DLD1 (cell line): ENCODE measurements around the gene FAM83E.

Experiments
- in situ Hi-C: cut with HindIII; loops from 2 replicates; pipeline ENCODE4 v1.10.0; 2017; ENCODE audit warnings: low sequenced_read_pairs

FAM83E gene

DNA sequence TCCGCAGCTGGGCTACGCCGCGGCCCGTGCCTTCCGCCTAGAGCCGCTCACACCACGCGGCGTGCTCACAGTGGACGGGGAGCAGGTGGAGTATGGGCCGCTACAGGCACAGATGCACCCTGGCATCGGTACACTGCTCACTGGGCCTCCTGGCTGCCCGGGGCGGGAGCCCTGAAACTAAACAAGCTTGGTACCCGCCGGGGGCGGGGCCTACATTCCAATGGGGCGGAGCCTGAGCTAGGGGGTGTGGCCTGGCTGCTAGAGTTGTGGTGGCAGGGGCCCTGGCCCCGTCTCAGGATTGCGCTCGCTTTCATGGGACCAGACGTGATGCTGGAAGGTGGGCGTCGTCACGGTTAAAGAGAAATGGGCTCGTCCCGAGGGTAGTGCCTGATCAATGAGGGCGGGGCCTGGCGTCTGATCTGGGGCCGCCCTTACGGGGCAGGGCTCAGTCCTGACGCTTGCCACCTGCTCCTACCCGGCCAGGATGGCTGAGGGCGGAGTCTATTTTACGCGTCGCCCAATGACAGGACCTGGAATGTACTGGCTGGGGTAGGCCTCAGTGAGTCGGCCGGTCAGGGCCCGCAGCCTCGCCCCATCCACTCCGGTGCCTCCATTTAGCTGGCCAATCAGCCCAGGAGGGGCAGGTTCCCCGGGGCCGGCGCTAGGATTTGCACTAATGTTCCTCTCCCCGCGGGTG lies 14.9 kb upstream of the FAM83E start:
- in situ Hi-C loops = no loop called here

- in situ Hi-C loops = no loop called here
These were observed 14.4 kb upstream of the FAM83E start for GRCh38 chr19:48629297-48629598.

GRCh38 chr19:48628486-48629296 lies 13.8 kb upstream of the FAM83E start:
- in situ Hi-C loops = no loop called here

DNA sequence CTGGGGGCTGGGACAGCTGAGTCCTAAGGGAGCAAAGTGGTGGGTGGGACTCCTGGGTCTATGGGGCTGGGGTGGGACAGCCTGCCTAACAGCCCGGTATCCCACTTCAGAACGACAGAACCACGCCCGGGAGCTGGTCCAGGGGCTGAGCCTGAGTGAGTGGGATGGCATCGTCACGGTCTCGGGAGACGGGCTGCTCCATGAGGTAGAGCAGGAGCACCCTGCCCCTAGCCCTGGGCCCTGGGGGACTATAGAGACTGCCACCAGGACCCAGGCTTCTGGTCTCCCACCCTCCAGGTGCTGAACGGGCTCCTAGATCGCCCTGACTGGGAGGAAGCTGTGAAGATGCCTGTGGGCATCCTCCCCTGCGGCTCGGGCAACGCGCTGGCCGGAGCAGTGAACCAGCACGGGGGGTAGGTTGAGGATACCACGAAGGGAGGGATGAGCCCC lies 13.0 kb upstream of the FAM83E start:
- in situ Hi-C loops = no loop called here

DNA sequence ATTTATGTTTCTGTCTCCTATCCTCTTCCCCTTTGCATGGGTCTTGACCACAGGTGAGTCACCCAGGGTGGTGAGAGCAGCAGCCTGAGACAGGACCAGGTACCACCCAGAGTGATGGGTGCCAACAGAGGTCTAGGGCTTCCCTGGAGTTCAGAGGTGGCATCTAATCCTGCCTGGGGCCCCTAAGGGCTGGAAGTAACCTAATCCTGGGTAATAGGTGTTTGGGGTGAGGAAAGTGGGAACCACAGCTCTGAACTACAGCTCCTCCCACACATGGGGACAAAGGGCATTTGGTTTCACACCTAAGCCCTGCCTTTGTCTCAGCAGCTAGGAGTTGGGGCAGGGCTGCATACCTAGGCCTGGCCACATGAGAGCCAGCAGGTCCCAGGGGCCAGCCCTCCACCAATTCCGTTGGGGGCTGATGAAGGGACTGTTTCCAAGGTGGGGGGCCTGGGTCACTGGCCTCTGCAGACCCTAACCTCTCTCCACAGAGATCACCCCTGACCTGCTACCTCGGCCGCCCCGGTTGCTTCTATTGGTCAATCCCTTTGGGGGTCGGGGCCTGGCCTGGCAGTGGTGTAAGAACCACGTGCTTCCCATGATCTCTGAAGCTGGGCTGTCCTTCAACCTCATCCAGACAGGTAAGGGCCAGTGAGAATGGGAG lies 12.5 kb upstream of the FAM83E start:
- in situ Hi-C loops = no loop called here

DNA sequence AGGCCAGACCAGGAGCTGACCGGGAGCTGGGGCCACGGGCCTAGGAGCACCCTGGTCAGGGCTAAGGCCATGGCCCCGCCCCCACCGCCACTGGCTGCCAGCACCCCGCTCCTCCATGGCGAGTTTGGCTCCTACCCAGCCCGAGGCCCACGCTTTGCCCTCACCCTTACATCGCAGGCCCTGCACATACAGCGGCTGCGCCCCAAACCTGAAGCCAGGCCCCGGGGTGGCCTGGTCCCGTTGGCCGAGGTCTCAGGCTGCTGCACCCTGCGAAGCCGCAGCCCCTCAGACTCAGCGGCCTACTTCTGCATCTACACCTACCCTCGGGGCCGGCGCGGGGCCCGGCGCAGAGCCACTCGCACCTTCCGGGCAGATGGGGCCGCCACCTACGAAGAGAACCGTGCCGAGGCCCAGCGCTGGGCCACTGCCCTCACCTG lies 11.0 kb upstream of the FAM83E start:
- in situ Hi-C loops = no loop called here

DNA sequence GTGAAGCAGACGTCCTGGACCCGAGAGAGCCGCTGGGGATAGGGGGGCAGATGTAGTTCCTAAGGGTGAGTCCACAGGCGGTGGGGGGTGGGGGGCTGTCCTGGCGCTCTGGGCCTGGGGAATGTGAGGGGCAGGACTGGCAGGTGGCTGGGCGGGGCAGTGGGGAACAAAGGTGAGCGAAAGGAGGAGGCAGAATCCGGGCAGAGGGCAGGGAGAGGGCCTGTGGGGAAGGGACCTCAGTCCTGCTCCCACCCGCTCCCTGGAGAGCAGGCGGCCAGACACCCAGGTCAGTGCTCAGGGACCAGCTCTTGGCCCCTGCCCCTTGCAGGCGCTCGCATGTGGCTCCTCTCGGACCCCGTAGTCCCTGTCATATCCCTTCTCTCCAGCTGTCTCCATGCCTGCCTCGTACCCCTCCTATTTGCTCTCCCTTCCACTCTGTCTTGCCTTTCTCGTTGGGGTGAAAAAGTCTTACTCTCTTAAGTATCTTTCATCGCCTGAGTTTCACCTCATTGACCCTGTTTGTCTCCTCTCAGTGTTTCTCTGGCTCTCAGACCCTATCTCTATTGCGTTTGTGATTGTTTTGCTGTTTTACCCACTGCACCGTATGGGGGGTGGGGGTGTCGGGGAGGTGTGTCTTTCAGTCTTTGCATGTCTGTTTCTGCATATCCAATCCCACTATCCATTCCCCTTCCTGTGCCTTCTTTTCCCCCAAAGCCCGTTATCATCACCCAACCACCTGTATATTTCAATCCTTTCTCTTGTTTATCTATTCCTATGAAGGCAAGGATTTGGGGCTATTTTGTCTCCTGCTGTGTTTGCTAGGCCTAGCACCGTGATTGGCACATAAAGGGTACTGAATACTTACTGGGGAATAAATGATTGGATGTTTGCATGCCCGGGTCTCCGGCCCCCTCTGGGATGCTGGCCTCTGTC lies 10.2 kb upstream of the FAM83E start:
- in situ Hi-C loops = no loop called here

GRCh38 chr19:48624067-48624594 lies 9.3 kb upstream of the FAM83E start:
- in situ Hi-C loops = no loop called here

GRCh38 chr19:48623556-48624066 lies 8.7 kb upstream of the FAM83E start:
- in situ Hi-C loops = no loop called here

DNA sequence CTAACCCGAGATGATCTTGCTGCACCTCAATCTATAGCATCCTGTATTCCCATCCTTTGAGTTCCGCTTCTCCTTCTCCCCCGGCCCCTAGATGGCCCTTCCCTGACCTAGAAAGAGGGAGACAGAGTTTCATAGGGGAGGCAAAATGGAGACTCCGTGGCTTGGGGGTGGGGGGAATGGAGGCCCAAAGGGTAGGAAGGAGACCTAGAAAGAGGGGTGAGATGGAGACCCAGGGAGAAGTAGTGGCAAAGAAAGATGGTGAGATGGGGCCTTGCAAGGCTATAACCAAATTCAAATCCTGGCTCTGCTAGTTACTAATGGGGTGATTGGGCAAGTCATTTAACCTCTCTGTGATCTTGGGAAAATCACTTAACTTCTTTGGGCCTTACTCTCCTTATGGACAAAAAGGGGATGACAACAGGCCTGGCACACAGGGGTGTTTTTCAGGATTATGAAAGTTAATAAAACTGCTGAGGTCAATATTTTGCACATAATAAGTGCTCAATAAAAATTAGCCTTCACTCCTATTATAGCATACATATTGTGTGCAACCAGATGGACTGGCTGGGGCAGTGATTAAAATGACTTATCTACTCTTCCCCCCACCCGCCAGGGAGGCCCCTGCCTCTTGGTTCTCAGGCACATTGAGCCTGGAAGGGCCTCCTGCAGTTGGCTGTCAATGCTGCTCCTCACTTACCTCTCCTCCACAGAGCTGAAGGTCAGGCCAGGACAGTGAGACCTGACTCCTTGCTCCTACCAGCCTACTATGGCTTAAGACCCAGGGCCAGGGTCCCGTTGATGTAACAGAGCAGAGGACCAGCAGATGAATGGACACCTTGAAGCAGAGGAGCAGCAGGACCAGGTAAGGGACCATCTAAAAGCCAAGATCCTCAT lies 5.1 kb upstream of the FAM83E start:
- in situ Hi-C loops = no loop called here

- in situ Hi-C loops = no loop called here
These were observed 4.2 kb upstream of the FAM83E start, which contains the start of the genes RPL18 and SPHK2 for GRCh38 chr19:48618916-48619691. Gene RPL18, minus strand, starts transcription at chr19:48619178. Its CDS starts 35 bp downstream, at chr19:48619143. Gene SPHK2, plus strand, starts transcription at chr19:48619506. Its CDS starts 1,009 bp downstream, at chr19:48620515.

- in situ Hi-C loops = no loop called here
These were observed 3.5 kb upstream of the FAM83E start for GRCh38 chr19:48618278-48618915.

DNA sequence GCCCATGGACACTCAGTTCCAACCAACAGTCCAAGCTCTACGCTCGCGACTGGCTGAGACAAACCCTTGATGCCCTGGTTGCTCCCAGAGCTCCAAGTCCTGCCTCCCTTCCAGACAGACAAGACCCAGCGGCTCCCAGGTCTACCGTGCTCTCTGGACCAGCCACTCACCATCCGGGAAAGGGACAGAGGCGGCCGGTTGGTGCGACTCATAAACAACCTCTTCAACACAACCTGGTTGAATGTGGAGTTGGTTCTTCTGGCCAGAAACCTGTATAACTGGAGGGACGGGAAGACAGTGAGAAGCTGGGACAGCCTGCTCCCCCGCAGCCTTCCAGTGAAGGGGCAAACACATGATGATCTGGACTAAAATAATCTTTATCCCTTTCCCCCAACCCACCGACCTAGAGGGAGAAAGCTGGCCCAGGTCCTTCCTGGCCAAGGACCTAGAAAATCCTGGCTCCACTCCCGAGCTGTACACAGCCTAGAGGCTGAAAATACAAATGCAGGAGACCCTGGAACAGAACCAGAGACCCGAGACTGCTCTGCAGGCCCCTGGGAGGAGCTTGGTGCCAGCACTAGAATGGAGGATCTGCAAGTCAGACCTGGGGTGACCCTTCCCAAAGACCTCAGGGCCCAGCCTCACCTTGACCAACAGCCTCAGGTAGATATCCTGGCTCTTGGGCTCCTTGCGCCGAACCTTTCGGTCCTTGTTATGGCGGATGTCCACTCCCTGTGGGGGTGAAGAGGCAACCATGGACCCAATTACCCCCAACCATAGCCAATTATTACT lies 2.5 kb upstream of the FAM83E start:
- in situ Hi-C loops = no loop called here

- in situ Hi-C loops = no loop called here
These were observed 1.7 kb upstream of the FAM83E start for GRCh38 chr19:48616491-48617056.

DNA sequence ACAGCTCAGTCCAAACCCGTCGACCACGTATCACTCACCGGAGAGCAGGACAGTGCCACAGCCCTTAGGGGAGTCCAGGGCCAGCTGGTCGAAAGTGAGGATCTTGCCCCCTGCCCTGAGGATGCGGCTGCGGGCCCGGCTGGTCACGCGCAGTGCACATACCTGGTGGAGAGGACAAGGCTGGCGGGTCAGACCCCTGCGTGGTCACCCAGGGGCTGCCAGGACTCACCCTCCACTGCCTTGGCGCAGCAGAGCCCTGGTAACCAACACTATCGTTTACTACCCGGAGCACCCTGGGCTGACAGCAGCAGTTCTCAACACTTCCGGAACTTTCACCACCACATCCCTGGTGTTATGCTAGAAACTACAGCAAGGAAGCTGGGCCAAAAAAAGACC lies 1.2 kb upstream of the FAM83E start:
- in situ Hi-C loops = no loop called here

DNA sequence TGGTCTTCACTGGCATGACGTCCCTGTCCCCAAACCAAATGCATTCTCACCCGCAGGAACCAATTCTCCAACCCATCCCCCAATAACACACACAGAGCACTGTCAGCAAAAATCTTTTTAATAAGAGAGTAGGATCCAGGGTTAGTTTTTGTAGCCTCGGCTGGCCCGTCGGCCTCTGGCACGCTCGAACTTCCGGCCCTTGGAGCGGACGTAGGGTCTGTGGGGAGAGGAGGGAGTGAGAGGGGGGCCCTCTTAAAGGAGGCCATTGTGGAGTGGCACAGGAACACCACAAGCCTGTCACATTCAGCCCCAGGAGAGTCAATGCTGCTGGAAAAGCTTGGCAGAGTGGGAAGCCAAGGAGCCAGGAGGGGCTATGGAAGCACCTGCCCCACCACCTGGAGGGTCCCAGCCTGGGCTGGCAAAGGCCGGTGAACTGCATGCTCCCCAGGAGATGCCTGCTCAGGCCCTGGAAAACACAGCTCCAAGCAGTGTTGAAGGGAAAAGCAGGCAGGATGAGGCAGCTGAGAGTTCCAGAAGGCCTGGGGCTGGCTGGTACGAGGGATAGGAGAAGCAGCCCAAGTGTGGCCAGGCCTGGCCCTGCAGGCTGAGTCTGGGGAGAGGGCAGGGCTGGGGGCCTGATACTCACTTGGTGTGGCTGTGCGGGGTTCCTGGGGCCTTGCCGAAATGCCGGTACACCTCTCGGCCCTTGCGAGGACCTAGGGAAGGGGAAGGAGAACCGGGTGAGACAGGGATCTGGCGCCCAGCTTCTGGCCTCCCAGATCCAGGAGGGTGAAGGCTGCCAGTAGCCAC lies 560 bp upstream of the FAM83E start:
- in situ Hi-C loops = no loop called here
